NK-92 (cell line): ENCODE data around the gene ADM2.

ENCODE experiments used
- DNase-seq: peaks from one replicate; lab custom pipeline; 2025; ENCODE audit not compliant: unreplicated experiment; lab: John Stamatoyannopoulos, UW

The ADM2 gene

DNA sequence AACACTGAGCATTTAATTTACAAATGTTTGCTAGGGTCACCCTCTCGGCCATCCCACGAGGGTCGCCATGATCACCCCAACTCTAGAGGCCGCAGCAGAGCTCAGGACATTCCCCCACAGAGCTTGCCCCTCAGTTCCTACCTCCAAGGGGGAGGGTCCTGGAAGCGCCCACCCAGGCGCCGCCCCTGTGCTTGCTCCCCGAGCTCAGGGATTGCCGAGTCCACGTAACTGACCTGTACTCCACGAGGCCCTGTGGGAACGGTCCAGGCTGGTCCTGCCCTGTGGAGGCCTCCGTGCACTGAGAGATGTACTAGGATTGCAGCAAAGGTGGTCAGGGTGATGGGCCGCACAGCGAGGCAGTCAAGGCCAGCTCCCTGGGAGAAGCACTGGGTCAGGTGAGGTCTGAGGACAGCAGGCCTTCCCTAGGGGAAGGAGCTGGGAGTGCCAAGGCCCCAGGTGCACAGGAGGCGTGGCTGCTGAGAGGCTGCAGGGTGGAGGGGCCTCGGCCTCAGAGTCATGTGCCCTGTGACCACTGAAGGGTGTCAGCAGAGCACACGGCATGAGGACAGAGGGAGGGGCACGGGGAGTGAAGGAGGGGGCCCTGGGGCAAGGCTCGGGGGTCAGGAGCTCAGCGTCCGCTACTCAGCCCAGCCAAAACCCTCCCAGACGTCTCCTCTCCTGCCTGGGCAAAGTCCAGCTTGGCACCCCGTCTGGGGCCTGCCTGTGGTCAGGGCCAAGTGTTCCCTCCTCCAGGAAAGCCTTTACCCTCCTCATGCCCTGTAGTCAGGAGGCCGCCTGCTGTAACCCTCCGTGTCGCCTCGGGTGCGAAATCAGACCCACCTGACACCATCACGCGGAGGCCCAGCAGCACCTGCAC, 2.9 kb downstream of the ADM2 start:
- DNase-seq, result no peak

DNA sequence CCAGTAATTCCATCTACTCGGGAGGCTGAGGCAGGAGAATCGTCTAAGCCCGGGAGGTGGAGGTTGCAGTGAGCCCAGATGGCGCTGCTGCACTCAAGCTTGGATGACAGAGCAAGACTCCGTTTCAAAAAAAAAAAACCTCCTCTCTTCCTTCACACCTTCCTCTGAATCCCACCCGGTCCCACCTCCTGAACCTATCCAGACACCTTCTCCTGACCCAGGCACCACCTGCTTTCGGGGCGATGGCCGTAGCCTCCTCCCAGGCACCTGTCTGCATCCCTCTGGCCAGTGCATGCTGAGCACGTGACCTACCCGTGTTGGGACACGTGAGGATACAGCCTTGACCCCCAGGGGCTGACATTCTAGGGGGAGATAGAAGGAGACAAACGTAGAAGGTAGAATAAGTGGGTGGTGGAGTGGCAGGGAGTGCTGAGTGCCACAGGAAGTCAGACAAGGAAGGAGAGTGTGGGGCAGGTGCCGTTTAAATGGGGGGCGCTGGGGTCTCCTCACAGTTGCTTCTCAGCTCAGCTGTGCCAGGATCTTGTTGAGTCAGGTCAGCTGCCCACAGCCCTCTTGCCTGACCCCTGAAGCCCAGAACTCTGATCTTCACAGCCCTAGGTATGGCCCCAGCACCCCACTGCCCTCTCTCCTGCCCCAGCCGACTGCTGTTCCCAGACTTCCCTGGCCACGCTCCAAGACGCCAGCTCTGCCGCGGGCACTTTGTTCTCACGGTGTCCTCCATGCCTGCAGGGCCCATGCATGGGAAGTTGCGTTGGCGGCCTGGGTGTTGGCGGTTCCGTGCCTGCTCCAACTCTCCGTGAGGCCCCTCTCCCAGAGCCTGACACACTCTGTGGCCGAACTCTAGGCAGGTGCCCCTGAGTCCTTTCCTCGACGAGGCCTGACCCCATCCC, 4.1 kb downstream of the ADM2 start:
- no peak for DNase-seq

DNA sequence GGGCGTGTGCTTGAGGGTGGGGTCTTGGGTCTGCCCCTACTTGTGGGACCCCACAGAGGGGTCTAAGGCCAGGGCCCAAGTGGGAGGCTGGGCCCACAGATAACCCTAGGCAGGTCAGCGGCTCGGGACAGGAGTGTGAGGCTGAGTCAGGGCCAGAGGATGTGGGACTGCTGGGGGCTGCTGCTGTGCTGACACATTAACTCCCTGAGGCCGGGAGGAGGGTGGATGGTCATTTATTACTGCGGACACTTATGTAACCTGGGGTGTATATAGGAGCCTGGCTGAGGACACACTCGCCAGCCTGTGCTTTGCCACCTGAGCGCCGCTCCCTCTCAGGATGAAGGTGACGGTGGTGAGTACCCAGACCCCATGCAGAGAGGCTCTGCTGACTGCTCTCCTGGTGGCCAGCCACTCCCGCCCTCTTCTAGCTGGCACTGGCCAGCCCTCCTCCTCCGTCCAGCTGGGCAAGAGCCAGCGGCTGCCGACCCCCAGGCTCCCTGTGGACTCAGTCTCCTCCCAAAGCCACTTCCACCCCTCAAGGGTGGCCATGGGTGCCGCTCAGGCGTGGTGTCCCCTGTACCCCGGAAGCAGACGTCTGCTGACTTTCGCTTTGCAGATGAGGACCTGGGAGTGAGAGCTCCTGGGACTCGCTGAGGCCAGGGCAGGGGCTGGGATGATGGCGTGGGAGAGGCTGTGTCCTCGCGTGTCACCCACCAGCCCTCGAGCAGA, 5.4 kb downstream of the ADM2 start, which contains the start of gene MIOX:
TSS of gene MIOX (plus strand) at position 299 of the 729 bp plus-strand sequence. CDS start at position 338, 39 bp downstream.
- no peak for DNase-seq

DNA sequence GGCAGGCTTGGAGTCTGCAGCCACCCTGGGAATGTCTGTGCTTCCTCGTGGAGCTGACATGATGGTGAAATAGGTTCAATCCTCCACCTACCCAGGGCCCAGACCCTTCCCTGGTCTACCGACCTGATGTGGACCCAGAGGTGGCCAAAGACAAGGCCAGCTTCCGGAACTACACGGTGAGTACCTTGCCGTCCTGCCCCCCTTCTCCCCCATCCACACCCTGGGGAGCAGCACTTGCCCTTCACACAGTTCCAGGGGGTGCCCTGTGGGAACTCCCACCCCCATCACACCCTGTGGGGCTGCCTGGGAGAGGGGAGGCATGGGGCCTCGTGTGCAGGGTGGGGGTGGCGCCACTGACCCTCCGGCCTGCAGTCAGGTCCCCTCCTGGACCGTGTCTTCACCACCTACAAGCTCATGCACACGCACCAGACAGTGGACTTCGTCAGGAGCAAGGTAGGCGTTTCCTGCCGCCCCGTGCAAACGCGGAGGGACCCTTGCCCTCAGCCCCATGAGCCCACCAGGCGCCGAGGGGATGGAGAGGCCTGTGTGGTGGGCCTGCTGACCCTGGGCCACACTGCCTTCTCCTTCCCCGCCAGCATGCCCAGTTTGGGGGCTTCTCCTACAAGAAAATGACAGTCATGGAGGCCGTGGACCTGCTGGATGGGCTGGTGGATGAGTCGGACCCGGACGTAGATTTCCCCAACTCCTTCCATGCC, 6.1 kb downstream of the ADM2 start:
- no peak for DNase-seq

DNA sequence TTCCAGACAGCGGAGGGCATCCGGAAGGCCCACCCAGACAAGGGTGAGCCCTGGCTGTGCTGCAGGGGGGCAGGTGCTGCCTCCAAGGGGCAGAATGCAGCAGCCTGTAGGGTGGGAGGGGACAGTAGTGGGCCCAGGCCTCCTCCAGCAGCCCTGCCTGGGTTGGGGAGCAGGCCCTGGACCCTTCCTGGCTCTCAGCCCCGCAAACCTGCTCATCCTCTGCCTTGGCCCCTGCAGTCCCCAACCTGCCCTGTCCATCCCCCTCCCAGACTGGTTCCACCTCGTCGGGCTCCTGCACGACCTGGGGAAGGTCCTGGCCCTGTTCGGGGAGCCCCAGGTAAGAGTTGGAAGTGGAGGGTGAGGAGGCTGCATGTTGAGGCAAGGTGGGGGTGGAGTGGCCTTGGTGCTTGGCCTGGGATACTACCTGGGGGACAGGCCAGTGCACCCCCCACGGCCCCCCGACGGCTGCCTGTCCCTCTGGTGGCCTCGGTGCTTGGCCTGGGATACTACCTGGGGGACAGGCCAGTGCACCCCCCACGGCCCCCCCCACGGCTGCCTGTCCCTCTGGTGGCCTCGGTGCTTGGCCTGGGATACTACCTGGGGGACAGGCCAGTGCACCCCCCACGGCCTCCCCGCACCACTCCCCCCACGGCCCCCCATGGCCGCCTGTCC, 6.8 kb downstream of the ADM2 start:
- DNase-seq, result no peak

DNA sequence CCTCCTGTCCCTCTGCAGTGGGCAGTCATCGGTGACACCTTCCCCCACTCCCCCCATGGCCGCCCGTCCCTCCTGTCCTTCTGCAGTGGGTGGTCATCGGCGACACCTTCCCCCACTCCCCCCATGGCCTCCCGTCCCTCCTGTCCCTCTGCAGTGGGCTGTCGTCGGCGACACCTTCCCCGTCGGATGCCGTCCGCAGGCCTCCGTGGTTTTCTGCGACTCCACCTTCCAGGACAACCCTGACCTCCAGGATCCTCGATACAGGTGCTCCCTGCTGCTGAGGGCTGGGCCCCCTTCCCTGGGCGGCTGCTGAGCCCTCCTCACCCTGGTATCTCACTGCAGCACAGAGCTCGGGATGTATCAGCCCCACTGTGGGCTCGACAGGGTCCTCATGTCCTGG, 7.5 kb downstream of the ADM2 start:
- no peak for DNase-seq

DNA sequence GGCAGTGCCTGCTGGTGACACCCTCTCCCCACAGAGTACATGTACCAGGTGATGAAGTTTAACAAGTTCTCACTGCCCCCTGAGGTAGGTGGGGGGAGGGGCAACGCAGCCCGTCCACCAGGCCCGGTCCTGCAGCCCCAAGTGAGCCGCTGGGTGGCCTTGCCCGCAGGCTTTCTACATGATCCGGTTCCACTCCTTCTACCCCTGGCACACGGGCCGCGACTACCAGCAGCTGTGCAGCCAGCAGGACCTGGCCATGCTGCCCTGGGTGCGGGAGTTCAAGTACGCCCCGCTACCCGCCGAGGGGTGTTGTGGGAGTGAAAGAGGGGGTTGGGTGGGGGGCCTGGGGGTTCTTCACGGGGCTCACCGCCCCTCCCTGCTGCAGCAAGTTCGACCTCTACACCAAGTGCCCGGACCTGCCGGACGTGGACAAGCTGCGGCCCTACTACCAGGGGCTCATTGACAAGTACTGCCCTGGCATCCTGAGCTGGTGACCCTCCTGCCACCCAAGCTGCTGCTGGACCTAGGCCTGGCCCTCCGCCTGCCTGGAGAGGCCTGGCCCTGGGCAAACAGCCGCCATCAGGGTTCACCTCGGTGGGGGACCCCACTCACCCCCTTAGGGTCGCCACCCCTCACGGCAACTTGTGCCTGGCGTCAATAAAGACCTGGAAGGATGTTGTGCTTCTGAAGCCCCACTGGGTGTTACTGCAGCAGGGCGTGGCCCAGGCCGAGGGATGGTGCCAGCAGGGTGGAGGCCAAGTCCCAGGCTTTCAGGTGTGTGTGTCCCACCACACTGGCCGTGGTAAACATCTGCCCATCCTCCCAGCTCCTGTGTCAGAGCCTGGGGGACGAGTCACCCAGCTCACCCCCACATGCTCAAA, 8.3 kb downstream of the ADM2 start:
- DNase-seq, result no peak

DNA sequence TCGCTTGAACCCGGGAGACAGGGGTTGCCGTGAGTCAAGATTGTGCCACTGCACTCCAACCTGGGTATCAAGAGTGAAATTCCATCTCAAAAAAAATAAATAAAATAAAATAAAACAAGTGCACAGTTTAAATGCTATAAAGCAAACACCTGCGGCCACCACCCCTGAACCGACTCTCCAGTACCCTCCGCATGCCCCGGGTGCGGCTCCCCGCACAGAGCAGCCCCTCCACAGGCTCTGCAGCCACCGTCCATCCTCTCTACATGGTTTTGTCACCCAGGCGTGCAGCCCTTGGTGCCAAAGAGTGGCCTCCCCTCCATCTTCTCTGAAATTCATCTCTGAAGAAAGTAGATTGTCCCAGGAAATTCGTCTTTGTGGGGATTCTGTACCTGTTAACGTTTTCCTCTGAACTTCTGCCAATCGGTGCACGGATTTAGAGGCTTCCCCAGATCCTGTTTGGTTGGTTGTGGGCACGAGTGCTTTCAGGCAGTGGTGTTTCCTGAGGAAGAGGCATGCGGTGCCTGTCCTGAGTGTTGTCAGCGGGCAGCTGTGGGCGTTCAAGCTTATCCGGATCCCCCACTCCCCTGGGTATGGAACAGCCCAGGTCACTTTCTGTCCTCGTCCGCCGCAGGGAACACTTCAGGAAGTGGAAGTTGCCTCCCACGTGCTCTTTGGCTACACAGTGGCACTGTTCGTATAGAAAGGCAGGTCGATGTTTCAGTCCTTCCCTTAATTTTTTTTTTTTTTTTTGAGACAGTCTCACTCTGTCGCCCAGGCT, 9.4 kb downstream of the ADM2 start:
- DNase-seq, result no peak

DNA sequence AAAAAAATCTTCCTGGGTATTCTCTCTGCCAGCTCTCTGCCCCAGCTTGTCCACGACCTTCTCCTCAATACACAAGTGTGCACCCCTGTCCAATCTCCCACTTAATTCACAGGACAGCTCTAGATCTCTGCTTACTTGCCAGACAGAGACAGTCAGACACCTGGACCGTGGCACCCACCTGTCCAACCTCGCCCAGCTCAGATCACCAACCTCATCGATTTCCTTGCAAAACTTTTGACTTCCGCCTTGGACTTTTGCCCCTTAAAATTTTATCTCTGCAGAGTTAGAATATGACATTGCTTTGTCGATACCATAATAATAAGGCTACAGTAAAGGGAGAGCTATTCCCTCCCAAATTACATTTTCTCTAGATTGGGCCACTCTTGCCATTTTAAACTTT, 15.8 kb downstream of the ADM2 start:
- no peak for DNase-seq

DNA sequence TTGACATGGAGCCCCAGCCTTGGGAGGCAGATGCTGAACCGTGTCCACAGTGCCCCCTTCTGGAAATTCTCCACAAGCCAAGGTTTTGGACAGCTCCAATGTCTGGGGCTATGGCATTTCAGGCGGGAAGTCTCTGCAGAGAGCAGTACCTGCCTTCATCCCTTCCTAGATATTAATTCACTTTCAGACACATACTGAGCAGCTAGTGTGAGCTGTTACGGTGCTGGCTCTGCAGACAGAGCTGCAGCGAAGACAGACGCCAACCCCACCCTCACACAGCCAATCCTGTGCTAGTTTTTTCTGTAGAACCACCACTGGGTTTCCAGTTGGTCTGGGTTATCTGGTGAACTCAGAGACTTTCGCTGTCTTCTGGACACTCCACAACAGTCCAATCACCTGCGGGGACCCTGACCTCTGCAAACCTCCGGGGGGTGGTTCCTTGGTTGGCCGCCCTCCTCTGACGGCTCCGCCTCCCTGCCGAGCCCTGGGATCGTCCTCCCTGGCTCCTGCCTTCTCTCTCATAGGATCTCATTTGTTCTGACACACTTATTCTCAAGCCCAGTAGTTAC, 17.1 kb downstream of the ADM2 start:
- DNase-seq, result no peak

DNA sequence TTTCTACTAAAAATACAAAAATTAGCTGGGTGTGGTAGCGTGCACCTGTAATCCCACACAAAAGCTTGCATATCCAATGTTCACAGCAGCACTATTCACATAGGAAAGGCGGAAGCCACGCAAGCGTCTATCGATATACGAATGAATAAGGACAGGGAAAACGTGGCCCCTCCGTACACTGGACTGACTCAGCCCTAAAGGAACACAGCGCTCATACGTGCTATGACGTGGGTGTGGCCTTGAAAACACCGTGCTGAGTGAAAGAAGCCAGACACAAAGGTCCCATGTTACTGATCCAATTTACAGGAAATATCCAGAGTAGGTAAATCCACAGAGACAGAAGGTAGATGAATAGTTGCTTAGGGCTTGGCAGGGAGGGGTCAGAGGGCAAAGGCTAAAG, 19.1 kb downstream of the ADM2 start:
- DNase-seq, result no peak

DNA sequence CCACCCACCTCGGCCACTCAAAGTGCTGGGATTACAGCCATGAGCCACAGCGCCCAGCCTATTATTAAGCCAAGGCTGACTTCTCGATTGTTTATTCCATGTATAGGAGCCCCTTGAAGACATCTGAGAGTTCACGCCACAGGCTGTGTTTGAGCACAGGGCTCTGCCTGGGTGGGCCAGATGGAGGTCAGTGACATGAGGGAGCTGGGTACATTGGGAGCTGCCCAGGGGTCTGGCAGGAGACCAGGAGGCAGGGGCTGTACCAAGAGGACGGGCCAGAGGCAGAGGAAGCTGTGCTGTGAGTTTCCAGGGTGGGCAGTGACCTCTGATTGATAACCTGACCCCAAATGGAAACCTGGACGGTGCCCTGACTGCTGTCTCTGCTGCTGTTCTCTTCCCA, 20.8 kb downstream of the ADM2 start:
- no peak for DNase-seq

DNA sequence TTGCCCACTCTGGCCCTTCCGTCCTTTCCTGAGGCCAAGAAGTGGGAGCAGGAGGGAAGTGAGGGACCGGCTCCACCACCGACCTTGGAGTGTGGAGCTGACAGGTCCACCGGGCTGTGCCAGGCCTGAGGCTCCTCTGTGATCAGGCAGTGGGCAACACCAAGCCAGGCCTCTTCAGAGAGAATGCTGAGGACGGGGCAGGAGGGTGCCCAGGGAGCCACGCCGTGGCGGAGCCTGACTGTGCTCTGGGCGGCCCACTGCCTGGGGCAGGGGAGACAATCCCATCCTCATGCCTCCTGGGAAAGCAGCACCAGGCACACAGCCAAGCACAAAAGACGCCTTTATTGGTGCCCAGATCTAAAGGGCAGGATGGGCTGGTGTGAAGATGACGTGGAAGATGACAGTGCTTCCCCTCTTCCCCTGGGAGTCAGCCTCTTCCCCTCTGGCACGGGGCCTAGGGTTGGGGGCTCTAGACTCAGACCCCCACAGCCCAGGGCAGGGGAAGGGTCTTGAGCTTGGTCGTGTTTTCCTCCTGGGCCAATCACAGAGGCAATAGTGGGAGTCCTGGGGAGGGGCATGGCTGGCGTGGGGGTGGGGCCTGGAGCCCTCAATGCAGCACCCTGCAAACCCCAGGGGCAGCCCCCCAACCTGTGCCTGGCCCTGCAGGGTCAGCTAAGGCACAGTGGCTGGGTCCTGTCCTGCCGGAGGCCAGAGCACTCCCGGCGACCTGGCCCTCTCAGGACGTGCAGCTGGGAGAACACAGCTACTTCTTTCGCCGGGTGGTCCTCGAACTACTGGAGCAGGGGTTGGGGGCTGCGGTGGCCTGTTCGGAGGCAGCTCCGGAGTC, 21.5 kb downstream of the ADM2 start:
- no peak for DNase-seq

DNA sequence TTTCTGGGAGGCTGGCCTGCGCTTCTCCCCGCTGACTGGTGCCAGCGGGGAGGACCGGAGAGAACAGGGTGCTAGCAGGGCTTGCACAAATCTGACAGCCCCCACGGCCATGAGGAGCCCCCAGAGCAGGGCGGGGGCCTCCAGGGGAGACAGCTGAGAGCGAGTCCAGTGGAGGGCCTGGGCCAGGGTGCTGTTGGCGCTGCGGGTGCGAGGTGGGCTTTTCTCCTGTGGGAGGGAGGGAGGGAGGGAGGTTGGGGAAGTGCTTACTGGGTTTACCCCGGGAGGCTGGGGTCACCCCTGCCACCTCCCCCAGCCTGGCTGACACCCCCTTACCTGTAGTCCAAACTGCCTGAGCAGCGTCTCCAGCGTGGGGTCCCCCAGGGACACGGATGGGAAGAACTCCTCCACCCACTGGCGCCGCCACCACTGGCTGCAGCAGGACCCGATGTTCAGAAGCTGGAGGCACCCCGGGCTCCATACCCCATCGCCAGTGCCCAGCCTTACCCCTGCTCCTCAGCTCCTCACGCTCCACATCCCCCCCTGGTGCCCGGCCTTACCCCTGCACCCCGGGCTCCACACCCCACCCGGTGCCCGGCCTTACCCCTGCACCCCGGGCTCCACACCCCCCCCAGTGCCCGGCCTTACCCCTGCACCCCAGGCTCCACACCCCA, 22.3 kb downstream of the ADM2 start:
- DNase-seq, result no peak

DNA sequence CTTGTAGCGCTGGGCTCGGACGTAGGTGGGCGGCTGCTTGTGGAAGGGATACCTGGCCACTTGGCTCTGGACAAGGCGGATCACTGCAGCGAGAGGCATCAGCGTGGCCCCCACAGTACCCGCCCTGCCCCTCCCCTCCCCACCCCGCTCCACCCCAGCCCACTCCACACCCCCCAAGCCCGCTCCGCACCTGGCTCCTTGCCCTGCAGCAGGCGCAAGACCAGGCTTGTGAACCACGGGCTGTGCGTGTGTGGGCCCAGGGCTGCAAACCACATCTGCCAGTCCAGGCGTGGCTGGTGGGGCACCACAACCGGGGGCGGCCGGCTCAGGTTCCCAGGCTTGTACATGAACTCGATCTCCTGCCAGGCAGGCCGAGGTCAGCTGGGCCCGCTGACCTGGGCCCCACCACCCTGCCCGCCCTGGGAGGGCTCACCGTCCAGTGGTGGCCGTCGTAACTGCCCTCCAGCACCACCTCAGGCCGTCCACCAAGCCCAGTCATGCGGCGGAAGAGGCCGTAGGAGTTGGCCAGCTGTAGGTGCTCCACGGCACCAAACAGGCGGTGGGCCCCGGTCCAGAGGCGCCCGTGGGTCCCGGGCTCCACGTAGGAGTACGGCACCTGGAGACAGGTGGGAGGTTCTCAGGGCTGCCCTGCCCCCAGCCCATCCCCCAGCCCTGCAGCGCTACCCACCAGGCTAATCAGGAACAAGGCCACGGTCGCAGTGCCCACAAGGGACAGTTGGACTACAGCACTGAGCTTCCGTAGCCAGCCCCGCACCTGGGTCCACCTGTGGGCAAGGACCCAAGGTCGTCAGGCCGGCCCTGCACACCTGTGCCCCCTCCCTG, 23.2 kb downstream of the ADM2 start:
- DNase-seq, result no peak
